GM12878 (cell line): ENCODE data around the gene LRRN4CL. TPM values are rescaled to one million over a fixed set of nuclear protein-coding genes. Genes with fewer than 3 reads are reported as not detected.

ENCODE experiments used
- CHD1 ChIP-seq: IDR thresholded peaks from 2 replicates; pipeline ENCODE4 v1.6.1; 2012; ENCODE audit warnings: low read depth, low read length, improper control_type of control experiment
- CHD2 ChIP-seq: IDR thresholded peaks from 2 replicates; pipeline ENCODE4 v1.6.1; 2011; ENCODE audit warnings: low read depth, low read length, improper control_type of control experiment, borderline replicate concordance
- EGR1 ChIP-seq, 2 experiments: IDR thresholded peaks; 1 replicate in 1 of 2; 2 replicates in 1 of 2; pipeline ENCODE4 v1.6.1; 2011 to 2012; ENCODE audit warnings: low read depth in 2 of 2, low read length in 2 of 2, borderline replicate concordance in 1 of 2, mild to moderate bottlenecking in 1 of 2, moderate library complexity in 1 of 2
- NBN ChIP-seq: fragments of 450-650 bp; IDR thresholded peaks from 2 replicates; pipeline ENCODE4 v1.6.1; 2016
- RFX5 ChIP-seq: IDR thresholded peaks from 2 replicates; pipeline ENCODE4 v1.6.1; 2011; ENCODE audit warnings: low read depth, low read length, improper control_type of control experiment
- SMAD1 ChIP-seq: fragments of 450-650 bp; IDR thresholded peaks from 2 replicates; pipeline ENCODE4 v1.6.1; 2018; ENCODE audit warnings: mild to moderate bottlenecking, low read depth; ENCODE audit not compliant: partially characterized antibody
- SP1 ChIP-seq: IDR thresholded peaks from one replicate; pipeline ENCODE4 v1.6.1; 2011; ENCODE audit warnings: low read depth, low read length
- TBL1XR1 ChIP-seq: IDR thresholded peaks from 2 replicates; pipeline ENCODE4 v1.6.1; 2012; ENCODE audit warnings: low read depth, low read length, improper control_type of control experiment
- polyA plus RNA-seq, 11 experiments: library from polyadenylated mRNA; depleted of rRNA in 4 of 11; unstranded in 6 of 11; stranded (reverse) in 5 of 11; fragments of >200 nt; fragmentation: Nextera tagmentation in 4 of 11; fragmentation: Illumina TruSeq in 1 of 11; extraction: Ambion mirVana in 4 of 11; extraction: Trizol in 1 of 11; gene quantifications; 1 replicate in 1 of 11; 2 replicates in 10 of 11; pipeline versions ENCODE4 v1.2.1 to v1.2.3, GENCODE V29; 2011 to 2016; ENCODE audit warnings: inconsistent platforms in 2 of 11, missing spikeins in 2 of 11, low read depth in 1 of 11
- total RNA-seq, 4 experiments: library from RNA; depleted of rRNA in 3 of 4; stranded (reverse); fragments of >200 nt in 3 of 4; fragmentation: Illumina TruSeq in 1 of 4; extraction: Trizol in 1 of 4; gene quantifications; 2 replicates each; pipeline versions ENCODE4 v1.2.1 to v1.2.3, GENCODE V29; 2013 to 2021
- TF ChIP-seq, protein P1 (sequence below): fragments of 450-650 bp; IDR thresholded peaks from 2 replicates; pipeline ENCODE4 v1.6.1; 2017; ENCODE audit warnings: mild to moderate bottlenecking, moderate library complexity

LRRN4CL gene
- total and polyA plus RNA-seq, 10 of the 15 experiments (the other 5 are each of a cell fraction or from before 2014, with no cell fraction given): 0.01 to 0.06 TPM; not detected in 8

DNA sequence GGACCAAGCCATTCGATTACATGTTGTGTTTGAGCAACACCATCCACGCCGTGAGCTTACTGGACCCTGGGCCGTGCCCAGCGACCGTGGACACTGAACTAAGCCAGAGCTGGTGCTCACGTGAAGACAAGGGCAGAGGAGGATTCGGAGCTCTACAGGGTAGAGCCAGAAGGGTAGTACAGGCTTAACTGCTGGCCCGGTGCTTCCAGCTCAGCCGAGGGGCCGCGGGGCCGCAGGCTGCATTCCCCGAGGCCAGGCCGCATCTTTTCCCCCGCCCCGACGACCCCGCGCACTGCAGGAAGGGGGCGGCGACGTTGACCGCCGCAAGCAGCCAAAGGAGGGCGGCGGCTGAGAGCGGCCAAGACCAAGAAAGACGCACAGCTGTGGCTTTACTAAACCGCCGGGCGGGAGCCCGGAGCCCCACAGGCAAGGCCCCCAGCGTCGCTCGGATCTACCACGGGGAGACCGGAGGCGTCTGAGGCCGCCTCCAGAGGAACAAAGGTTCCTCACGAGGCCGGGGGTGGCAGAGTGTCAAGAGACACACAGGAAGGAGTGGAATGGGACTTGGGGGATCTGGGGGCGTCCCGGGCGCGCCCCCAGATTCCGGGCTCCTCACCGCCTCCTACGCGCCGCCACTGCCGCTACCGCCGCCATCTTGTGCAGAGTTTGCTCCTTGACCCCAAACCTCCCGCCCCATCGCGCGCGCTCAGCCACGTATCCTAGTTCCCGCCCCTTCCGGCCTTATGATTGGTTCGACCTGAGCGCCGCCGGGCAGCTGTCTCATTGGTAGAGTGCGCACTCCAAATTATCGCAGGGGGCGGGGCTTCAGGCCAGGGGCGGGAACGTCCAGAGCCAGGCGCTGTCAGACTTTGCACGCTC, 43.1 kb downstream of the LRRN4CL start, which contains the start of gene GANAB (continued):
- TF ChIP-seq, protein P1, sequence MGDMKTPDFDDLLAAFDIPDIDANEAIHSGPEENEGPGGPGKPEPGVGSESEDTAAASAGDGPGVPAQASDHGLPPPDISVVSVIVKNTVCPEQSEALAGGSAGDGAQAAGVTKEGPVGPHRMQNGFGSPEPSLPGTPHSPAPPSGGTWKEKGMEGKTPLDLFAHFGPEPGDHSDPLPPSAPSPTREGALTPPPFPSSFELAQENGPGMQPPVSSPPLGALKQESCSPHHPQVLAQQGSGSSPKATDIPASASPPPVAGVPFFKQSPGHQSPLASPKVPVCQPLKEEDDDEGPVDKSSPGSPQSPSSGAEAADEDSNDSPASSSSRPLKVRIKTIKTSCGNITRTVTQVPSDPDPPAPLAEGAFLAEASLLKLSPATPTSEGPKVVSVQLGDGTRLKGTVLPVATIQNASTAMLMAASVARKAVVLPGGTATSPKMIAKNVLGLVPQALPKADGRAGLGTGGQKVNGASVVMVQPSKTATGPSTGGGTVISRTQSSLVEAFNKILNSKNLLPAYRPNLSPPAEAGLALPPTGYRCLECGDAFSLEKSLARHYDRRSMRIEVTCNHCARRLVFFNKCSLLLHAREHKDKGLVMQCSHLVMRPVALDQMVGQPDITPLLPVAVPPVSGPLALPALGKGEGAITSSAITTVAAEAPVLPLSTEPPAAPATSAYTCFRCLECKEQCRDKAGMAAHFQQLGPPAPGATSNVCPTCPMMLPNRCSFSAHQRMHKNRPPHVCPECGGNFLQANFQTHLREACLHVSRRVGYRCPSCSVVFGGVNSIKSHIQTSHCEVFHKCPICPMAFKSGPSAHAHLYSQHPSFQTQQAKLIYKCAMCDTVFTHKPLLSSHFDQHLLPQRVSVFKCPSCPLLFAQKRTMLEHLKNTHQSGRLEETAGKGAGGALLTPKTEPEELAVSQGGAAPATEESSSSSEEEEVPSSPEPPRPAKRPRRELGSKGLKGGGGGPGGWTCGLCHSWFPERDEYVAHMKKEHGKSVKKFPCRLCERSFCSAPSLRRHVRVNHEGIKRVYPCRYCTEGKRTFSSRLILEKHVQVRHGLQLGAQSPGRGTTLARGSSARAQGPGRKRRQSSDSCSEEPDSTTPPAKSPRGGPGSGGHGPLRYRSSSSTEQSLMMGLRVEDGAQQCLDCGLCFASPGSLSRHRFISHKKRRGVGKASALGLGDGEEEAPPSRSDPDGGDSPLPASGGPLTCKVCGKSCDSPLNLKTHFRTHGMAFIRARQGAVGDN: peak; percentile 47
- TF ChIP-seq EGR1 (IDR thresholded peaks at IDR 0.05; ENCODE audit: borderline replicate concordance in 1 of 2, low read depth in 2 of 2, low read length in 2 of 2) (peak in 1 of 2 experiments; percentile 93; a peak in 2 of 3 replicates), TBL1XR1 (no peak), CHD2 (peak; percentile 85), RFX5 (peak; percentile 48; the same call in 1 of the 2 replicates), SMAD1 (peak; percentile 54), NBN (peak; percentile 76), SP1 (peak; percentile 68), CHD1 (0 out of 2 replicates have a peak, but pooled peaks have one; percentile 51)
- TF ChIP-seq, all 136 proteins: peak for 47
